Activated CD8-positive, alpha-beta memory T cell treated with anti-CD3 and anti-CD28 coated beads for 4 hours (primary cell): ENCODE measurements around the gene KRTAP12-1.

Experiments used
- DNase-seq, 2 donors: peaks; one replicate each; pipeline ENCODE4 v3.0.0-alpha.2; 2020; ENCODE audit warnings: low read depth in 2 of 2

The KRTAP12-1 gene

DNA sequence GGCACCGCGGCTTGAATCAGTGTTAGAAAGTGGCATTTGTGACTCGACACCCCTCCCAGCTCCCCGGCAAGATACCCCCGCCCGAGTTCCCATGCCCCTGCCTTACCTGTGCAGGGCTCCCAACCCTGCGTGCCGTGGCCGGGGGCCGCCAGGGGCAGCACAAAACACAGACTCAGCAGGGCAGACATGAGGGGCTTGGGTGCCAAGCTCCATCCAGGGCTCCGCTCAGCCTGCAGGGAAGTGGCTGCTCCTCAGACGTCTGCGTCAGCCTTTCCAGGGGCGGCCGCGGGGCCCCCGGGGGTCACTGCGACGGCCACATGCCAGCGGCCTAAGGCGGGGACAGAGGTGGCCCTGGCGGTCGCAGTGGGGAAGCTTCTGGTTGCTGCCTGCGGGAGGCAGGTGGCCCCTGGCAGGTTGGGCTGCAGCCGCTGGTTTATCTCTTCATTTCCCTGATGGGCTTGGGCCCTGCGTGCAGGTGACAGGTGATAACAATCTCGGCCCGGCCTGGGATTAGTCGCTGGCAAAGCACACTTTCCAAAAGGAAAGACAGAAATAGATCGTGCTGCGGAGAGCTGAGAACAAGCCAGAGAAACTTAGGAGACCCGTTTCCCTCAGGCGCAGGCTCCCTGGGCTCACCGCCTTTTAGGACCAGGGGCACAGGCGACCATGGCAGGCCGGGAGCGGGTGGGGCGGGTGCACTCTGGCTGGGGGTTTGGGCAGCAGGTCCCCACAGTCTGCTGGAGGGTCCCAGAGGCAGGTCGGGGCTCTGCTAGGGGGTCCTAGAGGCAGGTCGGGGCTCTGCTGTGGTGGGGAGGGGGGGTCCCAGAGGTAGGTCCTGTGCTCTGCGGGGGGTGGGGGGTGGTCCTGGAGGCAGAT is 29.6 kb upstream of the KRTAP12-1 start, which contains the start of gene TSPEAR:
Gene TSPEAR, minus strand, starts transcription at position 246 of the 876 bp plus-strand sequence. Its CDS starts 58 bp downstream, at position 188.
- DNase-seq = no peak

GRCh38 chr21:44710756-44711326 is 28.9 kb upstream of the KRTAP12-1 start:
- DNase-seq = no peak

DNA sequence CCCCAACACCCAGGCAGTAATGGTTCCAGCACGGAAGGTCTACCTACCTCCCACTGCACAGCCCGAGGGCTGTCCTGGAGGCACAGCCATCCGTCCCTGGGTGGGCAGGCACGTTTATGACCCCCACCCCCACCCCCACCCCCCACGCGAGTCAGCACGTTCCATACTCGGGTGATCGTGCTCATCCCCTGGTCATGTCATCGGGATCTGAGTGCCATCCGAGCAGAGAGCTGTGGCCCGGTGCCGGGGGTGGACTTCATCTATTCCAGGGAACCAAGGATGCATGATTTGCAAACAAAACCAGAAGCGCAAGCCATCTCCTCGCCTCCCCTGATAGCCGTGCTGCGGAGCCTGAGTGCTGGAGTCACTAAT is 28.3 kb upstream of the KRTAP12-1 start:
- DNase-seq = no peak

DNA sequence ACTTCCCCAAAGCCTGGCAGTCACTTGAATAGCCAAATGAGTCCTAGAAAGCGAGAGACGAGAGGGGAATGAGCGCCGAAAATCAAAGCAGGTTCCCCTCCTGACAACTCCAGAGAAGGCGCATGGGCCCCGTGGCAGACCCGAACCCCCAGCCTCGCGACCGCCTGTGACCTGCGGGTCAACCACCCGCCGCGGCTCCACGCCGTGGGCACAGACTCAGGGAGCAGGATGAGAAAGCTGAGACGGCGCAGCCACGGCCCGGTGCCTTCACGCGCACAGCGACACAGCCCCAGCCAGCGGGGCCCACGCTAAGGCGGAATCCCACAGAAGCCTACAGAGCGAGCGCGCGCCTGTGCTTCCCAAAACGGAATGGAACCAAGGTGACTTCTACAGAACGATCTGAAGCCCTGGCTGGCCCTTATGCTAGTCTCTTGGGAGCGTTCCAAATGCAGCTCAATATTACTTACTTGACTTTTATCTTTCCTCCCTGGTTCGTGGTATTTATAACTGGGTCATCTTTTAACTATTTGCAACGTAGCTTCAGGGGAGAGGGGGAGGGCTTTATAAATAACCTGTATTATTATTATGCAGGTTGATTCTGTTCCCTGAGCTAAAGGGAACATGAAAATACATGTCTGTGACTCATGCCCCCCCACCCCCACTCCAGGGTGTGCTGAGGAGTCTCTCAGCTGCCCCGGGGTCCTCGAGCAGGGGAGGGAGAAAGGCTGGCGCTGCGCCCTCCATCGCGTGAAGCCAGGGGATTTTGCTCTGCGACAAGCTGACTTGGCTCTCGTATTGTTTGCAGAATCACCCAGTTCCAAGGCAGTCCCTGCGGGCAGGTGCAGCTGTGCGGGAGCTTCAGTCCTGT is 27.7 kb upstream of the KRTAP12-1 start:
- DNase-seq = no peak

DNA sequence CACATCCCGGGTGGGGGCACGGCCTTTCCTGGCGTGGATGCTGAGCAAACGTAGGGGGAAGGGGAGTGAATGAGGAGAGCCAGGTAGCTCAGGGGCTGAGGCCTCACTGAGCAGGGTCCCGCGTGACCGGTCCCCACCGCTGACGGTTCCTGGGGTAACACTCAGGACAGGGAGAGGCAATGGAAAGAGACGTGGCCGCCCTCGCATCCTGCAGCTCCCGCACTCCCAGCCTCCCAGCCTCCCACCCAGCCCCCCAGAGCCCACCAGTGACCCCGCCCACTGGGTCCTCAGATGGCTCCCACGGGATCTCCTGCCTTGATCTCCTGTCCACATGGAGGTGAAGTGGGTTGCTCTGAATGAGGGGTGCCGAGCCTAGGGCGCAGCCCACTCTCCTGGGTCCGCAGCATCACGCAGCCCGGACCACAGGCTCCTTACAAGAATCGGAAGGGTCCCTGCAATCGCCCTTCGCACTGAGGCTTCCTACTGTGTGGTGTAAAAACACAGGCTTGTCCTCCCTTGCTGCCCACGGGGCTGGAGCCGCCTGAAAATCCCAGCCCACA is 27.0 kb upstream of the KRTAP12-1 start:
- DNase-seq = no peak

- no peak for DNase-seq
These were observed 26.4 kb upstream of the KRTAP12-1 start for GRCh38 chr21:44708213-44708865.

GRCh38 chr21:44706706-44707581 is 25.0 kb upstream of the KRTAP12-1 start:
- no peak for DNase-seq

- no peak for DNase-seq
These were observed 24.2 kb upstream of the KRTAP12-1 start for GRCh38 chr21:44706026-44706705.

DNA sequence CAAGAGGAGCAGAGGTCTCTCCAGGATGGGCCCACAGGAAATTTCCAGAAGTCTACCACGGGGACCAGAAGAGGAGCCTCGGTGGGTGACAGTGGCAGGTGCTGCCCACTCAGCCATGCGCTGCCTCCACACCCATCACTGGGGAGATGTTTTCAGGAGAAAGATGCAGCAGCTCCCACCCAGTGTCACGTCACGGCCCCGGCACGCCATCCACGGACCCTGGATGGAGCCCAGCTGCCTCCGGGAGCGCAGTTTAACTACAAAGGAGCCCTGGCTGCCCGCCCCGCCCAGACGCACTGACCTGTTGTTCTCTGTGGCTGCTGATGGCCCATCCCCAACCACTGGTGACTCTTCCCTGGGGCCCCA is 22.7 kb upstream of the KRTAP12-1 start:
- DNase-seq = no peak

DNA sequence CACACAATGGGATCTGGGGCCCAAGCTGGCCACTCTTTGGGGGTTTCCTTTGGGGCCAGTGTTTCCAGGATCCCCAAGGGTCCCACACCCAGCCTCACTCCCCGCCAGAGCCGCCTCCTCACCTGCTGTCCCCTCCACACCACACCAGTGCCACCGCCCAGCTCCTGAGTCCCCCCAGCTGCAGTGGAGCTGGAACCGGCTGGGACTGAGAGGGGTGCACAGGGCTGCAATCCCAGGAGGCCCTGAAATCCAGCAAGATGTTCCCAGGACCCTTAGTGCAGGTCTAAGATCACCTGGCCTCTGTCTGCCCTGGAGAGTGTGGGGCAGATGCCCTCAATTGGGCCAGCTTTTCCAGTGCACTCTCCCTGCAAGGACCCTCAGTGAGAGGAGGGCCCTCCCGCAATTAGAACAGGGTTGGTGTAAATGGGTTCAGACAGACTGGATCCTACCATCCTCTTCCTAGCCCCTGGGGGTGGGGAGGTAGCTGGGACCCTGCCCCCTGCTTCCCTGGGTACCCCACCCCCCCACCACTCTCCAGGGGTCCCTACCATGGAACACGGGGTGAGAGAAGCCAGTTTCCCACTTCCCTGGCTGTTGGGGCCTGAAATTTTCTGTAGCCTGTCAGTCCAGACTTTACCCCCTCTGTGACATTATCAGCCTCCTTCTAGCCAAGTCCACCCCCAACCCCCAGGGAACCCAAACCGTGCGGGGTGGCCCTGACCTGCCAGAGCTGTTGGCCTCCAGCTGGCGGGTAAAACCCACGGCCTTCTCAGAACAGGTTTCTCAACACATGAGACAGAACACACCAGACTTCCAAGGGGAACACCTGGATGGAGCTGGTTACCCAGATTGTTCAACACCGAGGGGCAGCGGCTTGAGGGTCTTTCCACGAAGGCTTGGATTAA is 22.0 kb upstream of the KRTAP12-1 start:
- DNase-seq = no peak

DNA sequence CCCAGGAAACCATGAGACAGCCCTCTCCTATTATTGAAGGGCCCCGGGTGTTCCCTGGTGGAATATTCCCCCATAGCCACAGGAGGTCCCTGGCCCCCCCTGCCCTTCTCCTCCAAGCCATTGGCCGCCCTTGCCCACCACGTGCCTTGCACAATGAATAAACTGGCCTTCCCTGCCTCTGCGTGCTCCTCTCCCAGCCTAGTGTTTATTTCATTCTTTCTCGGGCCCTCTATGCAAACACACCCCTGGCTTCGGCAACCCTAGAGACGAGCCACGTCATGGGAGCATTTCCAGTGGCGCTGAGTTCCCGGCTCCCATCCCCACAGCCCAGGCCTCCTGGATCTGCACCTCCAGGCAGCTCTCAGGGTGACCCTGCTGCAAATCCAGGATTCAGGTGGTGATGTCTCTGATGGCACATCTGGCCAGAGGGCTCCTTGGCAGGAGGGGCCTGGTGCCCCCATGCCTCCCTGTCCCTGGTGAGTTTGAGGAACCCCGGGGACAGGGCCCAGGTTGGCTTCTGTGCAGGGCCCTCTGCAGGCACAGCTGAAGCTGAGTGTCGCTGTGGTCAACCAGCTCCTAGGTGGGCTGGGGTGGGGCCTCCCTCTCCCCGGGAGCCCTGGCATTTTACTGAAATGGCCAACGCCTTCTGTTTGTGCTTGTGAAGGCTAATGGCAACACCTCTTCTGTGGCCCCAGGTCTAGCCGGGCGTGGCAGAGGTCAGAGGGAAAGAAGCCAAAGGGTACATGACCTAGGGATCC is 21.2 kb upstream of the KRTAP12-1 start:
- DNase-seq = no peak

GRCh38 chr21:44702111-44702972 is 20.4 kb upstream of the KRTAP12-1 start:
- no peak for DNase-seq

GRCh38 chr21:44701541-44701940 is 19.6 kb upstream of the KRTAP12-1 start:
- DNase-seq = no peak

GRCh38 chr21:44701023-44701400 is 19.0 kb upstream of the KRTAP12-1 start:
- no peak for DNase-seq

GRCh38 chr21:44700101-44701022 is 18.4 kb upstream of the KRTAP12-1 start:
- DNase-seq = no peak

DNA sequence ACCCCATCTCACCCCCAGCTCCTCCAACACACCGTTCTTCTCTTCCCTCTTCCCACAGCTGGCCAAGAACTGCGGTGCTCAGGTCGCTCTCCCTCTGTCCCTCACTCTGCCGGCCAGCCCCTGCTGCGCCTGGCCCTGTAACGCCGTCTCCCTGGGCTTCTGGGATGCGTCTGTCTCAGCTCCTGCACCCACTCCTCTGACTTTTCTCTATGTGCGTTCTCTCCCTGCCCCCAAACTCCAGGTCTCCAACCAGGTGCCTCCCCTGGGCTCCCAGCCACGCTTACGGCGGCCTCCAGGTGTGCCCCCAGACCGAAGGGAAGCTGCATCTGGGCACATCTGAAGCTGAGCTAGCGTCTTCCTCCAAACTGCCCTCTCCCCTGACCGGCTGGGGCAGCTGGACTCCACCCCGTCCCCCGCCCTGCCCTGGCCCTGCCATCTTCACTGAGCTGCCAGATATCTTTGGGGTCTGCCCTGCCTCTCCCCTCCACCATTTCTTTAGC is 17.6 kb upstream of the KRTAP12-1 start:
- DNase-seq = no peak
